Stimulated activated CD4-positive, alpha-beta T cell treated with anti-CD3 and anti-CD28 coated beads, Interleukin-2, amount 100 ng/mL, for 24 hours (primary cell): Measurements from ENCODE around the gene EPB41L4B.
"Not testable (repeated sequence)": the region's sequence is repeated elsewhere in the genome, so short reads cannot be mapped to it uniquely, and the experiment has no call there.

Source experiments
- DNase-seq, 2 donors: peaks; one replicate each; pipeline ENCODE4 v3.0.0-alpha.2; 2020

Gene EPB41L4B

GRCh38 chr9:109150925-109151545 is 169.8 kb downstream of the EPB41L4B start:
- no peak for DNase-seq

- no peak for DNase-seq
Observed at GRCh38 chr9:109149722-109150121, 171.1 kb downstream of the EPB41L4B start.

GRCh38 chr9:109149089-109149488 is 171.8 kb downstream of the EPB41L4B start:
- DNase-seq = no peak

GRCh38 chr9:109145051-109145450 is 175.8 kb downstream of the EPB41L4B start:
- DNase-seq = no peak

GRCh38 chr9:109143881-109144562 is 176.8 kb downstream of the EPB41L4B start:
- DNase-seq = no peak

GRCh38 chr9:109141375-109141774 is 179.5 kb downstream of the EPB41L4B start:
- no peak for DNase-seq

GRCh38 chr9:109139851-109140250 is 181.0 kb downstream of the EPB41L4B start:
- no peak for DNase-seq

GRCh38 chr9:109138421-109138820 is 182.4 kb downstream of the EPB41L4B start:
- no peak for DNase-seq

GRCh38 chr9:109134167-109134578 is 186.7 kb downstream of the EPB41L4B start:
- no peak for DNase-seq

GRCh38 chr9:109133533-109133932 is 187.3 kb downstream of the EPB41L4B start:
- DNase-seq = no peak

GRCh38 chr9:109132567-109133021 is 188.3 kb downstream of the EPB41L4B start:
- no peak for DNase-seq

GRCh38 chr9:109129470-109130197 is 191.2 kb downstream of the EPB41L4B start:
- no peak for DNase-seq

- not testable (repeated sequence) for DNase-seq
Observed at GRCh38 chr9:109126671-109127070, 194.2 kb downstream of the EPB41L4B start.

- no peak for DNase-seq
Observed at GRCh38 chr9:109124121-109124520, 196.7 kb downstream of the EPB41L4B start.

- no peak for DNase-seq
Observed at GRCh38 chr9:109122726-109123621, 197.9 kb downstream of the EPB41L4B start.
